ENCODE measurements around the gene PTPRN2. TPM values are rescaled to one million over a fixed set of nuclear protein-coding genes. Genes with fewer than 3 reads are reported as not detected.

Gene PTPRN2
- total and polyA plus RNA-seq, 8 donors = 12.2 to 49.2 (median 31.8) TPM

DNA sequence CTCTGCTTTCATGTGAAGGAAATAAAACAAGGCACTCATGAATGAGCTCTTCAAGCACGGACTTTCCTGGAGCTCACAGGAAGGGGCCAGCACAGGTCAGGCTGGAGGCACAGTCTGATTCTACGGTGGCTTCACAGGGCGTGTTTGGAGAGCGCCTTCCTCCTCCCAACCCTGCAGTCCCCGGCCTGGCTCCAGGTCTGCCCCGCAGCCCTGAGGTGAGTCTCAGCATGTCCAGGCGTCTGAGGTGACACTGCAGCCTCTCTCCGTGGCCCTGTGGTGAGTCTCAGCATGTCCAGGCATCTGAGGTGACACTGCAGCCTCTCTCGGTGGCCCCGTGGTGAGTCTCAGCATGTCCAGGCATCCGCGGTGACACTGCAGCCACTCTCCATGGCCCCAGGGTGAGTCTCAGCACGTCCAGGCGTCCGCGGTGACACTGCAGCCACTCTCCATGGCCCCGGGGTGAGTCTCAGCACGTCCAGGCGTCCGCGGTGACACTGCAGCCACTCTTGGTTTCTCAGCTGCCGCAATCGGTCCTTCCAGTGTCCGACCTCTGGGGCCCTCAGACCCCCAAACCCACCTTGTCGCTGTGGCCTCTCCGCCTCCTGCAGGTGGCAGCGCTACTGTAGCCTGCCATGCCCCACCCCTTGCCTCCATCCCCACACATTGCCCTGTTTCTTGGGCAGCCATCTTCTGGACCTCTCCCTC lies 869.2 kb downstream of the PTPRN2 start:
- WGBS, 2 donors = 82 to 84% methylated on average over 27 of the region's 27 CpGs
- FAIRE-seq (no peak), DNase-seq (peak in 2 of 6 donors; percentile 28 to 49), ATAC-seq (no peak)
- Histone ChIP-seq H3K4me1 (no peaks in the 10 kb centered on the region), H3K27me3 (no peaks in the 10 kb centered on the region), H3K36me3 (no peaks in the 10 kb centered on the region), H3K27ac (no peak overlapping the region), H3K4me3 (no peak overlapping the region), H3K9me3 (no peaks in the 10 kb centered on the region)
- TF ChIP-seq, protein P1, sequence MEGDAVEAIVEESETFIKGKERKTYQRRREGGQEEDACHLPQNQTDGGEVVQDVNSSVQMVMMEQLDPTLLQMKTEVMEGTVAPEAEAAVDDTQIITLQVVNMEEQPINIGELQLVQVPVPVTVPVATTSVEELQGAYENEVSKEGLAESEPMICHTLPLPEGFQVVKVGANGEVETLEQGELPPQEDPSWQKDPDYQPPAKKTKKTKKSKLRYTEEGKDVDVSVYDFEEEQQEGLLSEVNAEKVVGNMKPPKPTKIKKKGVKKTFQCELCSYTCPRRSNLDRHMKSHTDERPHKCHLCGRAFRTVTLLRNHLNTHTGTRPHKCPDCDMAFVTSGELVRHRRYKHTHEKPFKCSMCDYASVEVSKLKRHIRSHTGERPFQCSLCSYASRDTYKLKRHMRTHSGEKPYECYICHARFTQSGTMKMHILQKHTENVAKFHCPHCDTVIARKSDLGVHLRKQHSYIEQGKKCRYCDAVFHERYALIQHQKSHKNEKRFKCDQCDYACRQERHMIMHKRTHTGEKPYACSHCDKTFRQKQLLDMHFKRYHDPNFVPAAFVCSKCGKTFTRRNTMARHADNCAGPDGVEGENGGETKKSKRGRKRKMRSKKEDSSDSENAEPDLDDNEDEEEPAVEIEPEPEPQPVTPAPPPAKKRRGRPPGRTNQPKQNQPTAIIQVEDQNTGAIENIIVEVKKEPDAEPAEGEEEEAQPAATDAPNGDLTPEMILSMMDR (IDR thresholded peaks at IDR 0.05) = no peak
- intact Hi-C loops (cut with DNase I) = loop anchor here in 1 of 3 donors (10.0 kb wide), 1 partner anchor 56 kb away; no protein-coding TSS in a partner anchor

DNA sequence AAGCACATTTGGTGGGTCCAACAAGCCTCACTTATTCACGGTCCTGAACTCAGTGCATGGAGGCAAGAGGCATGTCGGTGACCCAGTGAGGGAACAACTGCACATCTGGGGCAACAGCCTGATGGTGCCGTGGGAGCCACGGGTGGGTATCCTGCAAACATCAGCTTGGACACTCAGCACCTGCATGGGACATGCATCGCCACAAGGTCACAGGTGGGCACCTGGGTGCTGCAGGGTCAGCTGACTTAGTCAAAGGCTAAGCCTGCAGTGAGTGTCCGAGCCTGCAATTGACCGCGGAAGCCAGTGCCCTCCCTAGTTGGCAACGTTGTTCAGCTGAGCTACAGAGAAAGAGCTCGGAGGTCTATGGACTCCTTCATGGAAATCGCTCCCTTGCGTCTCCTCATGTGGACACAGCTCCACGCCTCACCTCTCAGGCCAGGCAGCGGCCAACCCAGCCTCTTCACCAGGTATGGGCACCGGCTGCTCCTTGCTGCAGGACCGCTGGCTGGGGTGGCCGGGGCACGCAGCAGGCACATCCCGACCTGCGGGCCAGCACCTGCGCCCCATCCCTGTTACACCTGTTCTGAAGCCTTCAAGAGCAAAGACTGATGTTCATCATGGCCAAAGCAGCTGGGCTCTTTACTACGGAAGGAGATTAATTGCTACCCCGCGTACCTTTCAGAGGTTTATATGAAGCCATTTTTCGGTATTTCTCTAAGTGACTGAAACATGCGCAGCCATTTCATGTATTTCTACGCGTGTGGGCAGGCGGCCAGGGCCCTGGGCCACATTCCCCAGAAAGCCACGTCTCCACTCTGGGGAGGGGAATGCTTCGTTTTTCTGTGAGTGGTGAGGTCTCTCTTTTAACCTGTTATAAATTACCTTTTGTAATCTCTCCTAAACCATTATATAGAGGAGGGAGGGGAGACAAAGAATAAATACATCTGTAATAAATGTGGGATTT lies 870.1 kb downstream of the PTPRN2 start:
- 92 to 93% methylated on average over 31 of the region's 31 CpGs for WGBS, 2 donors
- DNase-seq = peak in 2 of 6 donors; percentile 39 to 47
- FAIRE-seq = no peak
- Histone ChIP-seq H3K36me3 (no peaks in the 10 kb centered on the region), H3K27ac (no peak overlapping the region), H3K9me3 (no peaks in the 10 kb centered on the region), H3K27me3 (no peaks in the 10 kb centered on the region), H3K4me1 (no peaks in the 10 kb centered on the region), H3K4me3 (no peak overlapping the region)
- TF ChIP-seq, protein P1 (IDR thresholded peaks at IDR 0.05) = no peak
- ATAC-seq = no peak
- intact Hi-C loops (cut with DNase I) = loop anchor here in 1 of 3 donors (10.0 kb wide), 1 partner anchor 57 kb away; no protein-coding TSS in a partner anchor

DNA sequence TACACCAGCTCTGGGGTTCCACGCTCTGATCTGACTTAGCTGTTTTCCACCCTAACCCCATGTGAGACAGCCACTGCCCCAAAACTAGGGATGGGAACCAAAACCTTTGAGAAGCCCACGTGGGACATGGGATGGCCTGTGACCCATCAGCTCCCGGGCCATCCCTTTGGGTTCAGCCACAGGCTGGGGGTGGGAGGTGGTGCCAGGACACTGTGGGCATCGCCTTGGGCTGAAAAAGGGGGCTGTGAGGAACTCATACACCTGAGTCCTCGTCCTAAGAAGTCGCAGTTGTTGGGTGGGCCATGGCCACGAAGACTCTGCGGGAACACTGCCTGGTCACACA lies 871.7 kb downstream of the PTPRN2 start:
- WGBS, 2 donors = 68 to 78% methylated on average over 8 of the region's 8 CpGs
- Histone ChIP-seq H3K4me1 (no peaks in the 10 kb centered on the region), H3K4me3 (no peak overlapping the region), H3K27ac (no peak overlapping the region), H3K27me3 (no peaks in the 10 kb centered on the region), H3K9me3 (no peaks in the 10 kb centered on the region), H3K36me3 (no peaks in the 10 kb centered on the region)
- intact Hi-C loops (cut with DNase I) = loop anchor here in 1 of 3 donors (10.0 kb wide), 1 partner anchor 59 kb away; no protein-coding TSS in a partner anchor
- no peak for ATAC-seq
- FAIRE-seq = no peak
- TF ChIP-seq, protein P1 (IDR thresholded peaks at IDR 0.05) = no peak
- peak in 2 of 6 donors; percentile 16 to 29 for DNase-seq

DNA sequence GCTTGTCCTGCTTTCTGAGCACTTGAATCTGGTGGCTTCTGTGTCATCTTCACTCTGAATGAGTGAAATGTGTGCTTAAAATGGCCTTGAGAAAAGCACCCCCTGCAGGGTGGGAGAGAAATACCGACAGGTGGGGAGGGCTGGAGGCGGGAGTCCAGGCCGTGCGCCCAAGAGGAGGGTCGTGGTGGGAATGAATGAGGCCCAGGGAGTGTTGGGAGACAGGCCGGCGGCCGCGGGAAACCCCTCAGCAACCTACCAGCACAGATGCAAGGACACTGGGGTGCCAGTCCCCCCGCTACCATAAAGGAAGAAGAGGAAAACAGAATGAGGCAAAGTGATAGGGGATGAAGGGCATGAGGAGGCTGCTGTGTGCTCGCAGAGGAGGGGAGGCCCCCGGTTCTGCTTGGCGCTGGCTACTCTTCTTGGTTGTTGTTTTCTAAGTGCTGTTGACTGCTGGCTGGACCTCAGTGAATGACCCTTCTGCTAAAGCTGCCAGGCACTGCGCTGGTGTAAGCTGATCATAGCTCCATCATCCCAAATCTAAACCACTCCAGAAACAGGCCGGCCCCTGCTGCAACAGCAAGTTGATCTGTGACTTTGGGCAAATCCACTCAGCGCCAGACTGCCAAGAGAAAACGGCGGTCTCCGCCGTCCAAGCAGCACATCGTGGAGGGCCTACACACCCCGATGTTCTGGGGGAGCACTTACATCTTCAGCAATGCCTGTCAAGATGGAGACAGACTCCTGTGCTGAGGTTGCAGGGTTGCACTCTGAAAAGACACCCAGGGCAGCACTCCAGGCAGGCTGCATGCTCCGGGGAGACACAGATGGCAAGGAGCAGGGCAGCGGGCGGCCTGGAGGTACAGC lies 872.3 kb downstream of the PTPRN2 start:
- intact Hi-C loops (cut with DNase I) = loop anchor here in 1 of 3 donors (10.0 kb wide), 1 partner anchor 59 kb away; no protein-coding TSS in a partner anchor
- ATAC-seq (no peak), FAIRE-seq (no peak), DNase-seq (peak in 2 of 6 donors; percentile 32 to 35)
- H3K4me1 ChIP-seq = no peaks in the 10 kb centered on the region
- H3K9me3 ChIP-seq = no peaks in the 10 kb centered on the region
- H3K27ac ChIP-seq = no peak overlapping the region
- whole genome bisulfite sequencing, 2 donors = 82 to 87% methylated on average over 25 of the region's 25 CpGs
- TF ChIP-seq, protein P1 (IDR thresholded peaks at IDR 0.05) = no peak
- H3K4me3 ChIP-seq = no peak overlapping the region
- H3K36me3 ChIP-seq = no peaks in the 10 kb centered on the region
- H3K27me3 ChIP-seq = no peaks in the 10 kb centered on the region
